Lower lobe of right lung (tissue), 2 donors: ENCODE results near the gene TEX14. TPM values are rescaled to one million over a fixed set of nuclear protein-coding genes. Genes with fewer than 3 reads are reported as not detected.

Experiments used
- ATAC-seq, 2 donors: fragments of 200-7000 bp; cut with Tn5 transposase; one replicate each; pipeline ENCODE4 v1.9.1; 2020 to 2022; ENCODE audit warnings: mild to moderate bottlenecking in 2 of 2, moderate library complexity in 2 of 2
- DNase-seq: peaks from one replicate; pipeline ENCODE4 v3.0.0-alpha.2; 2020
- H3K27ac ChIP-seq: fragments of 200-600 bp; one replicate; pipeline ENCODE4 v1.8.0; 2022
- H3K27me3 ChIP-seq: fragments of 200-600 bp; one replicate; pipeline ENCODE4 v1.8.0; 2022; ENCODE audit warnings: low read depth
- H3K36me3 ChIP-seq: fragments of 200-600 bp; one replicate; pipeline ENCODE4 v1.8.0; 2022; ENCODE audit warnings: mild to moderate bottlenecking
- H3K4me1 ChIP-seq: fragments of 200-600 bp; one replicate; pipeline ENCODE4 v1.8.0; 2022
- H3K4me3 ChIP-seq: fragments of 200-600 bp; one replicate; pipeline ENCODE4 v1.8.0; 2022; ENCODE audit warnings: mild to moderate bottlenecking
- H3K9me3 ChIP-seq: fragments of 200-600 bp; one replicate; pipeline ENCODE4 v1.8.0; 2022
- intact Hi-C: fragments of 100-400 bp; cut with DNase I; formaldehyde crosslinking; loops from one replicate; pipeline ENCODE4 v1.11.0; 2022
- total RNA-seq: library from RNA; stranded (reverse); fragmentation: NEBNext Ultra II Directional; extraction: Animal tissue kit (Norgen Biotek cat#: 25700); gene quantifications from one replicate; pipeline ENCODE4 v1.2.1, GENCODE V29; 2021
- TF ChIP-seq, protein P1 (sequence below): fragments of 200-600 bp; IDR thresholded peaks from one replicate; pipeline ENCODE4 v1.8.0; 2022; ENCODE audit warnings: antibody characterized with exemption, mild to moderate bottlenecking
- donor health status: DM: no; HTN: yes; CAD: no; lungs with severe emphysema.

Gene TEX14
- total RNA-seq, 1 donor from 2014 or later = 6.8 TPM

GRCh38 chr17:58520843-58521430 lies 170.9 kb downstream of the TEX14 start:
- intact Hi-C loops = no loop called here
- H3K4me3 ChIP-seq = no peak overlapping the region
- H3K27ac ChIP-seq = no peak overlapping the region
- peaks cover 13% of the 10 kb centered on the region for H3K36me3 ChIP-seq
- DNase-seq (no peak), ATAC-seq (no peak)
- peaks cover 41% of the 10 kb centered on the region for H3K4me1 ChIP-seq
- H3K9me3 ChIP-seq = no peaks in the 10 kb centered on the region
- TF ChIP-seq, protein P1, sequence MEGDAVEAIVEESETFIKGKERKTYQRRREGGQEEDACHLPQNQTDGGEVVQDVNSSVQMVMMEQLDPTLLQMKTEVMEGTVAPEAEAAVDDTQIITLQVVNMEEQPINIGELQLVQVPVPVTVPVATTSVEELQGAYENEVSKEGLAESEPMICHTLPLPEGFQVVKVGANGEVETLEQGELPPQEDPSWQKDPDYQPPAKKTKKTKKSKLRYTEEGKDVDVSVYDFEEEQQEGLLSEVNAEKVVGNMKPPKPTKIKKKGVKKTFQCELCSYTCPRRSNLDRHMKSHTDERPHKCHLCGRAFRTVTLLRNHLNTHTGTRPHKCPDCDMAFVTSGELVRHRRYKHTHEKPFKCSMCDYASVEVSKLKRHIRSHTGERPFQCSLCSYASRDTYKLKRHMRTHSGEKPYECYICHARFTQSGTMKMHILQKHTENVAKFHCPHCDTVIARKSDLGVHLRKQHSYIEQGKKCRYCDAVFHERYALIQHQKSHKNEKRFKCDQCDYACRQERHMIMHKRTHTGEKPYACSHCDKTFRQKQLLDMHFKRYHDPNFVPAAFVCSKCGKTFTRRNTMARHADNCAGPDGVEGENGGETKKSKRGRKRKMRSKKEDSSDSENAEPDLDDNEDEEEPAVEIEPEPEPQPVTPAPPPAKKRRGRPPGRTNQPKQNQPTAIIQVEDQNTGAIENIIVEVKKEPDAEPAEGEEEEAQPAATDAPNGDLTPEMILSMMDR = peak; percentile 20
- H3K27me3 ChIP-seq = no peaks in the 10 kb centered on the region

DNA sequence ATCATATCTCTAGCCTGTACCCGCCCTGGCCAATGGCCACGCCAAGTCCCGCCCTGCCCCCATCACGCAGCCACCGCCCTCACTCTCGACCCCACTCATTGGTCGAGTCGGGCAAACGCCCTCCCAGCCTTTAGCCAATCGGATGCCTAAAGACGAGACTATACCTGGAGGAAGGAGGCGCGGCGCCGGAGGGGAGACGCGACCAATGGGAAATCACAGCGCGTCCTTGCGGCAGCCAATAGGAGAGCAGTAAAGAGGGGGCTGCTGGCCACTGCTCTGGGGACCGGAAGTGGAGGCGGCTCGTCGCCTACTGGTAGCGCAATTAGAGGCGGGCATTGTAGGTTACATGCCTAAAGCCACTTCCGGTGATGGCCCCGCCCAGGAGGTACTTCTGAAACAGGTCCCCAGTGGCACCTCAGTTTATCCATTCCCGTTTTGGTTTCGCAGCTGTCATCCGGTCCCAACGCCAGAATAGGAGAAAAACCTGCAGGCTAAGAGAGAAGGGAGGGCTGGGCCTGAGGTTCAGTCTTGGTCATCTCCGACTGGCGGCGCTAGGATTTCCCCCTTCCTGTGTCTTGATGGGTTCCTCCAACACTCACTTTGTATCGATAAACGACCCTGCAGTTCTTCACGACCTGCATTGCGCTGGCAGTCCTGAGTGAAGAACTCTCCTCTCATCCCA lies 173.8 kb downstream of the TEX14 start:
- Histone ChIP-seq H3K9me3 (no peaks in the 10 kb centered on the region), H3K4me1 (peaks cover 48% of the 10 kb centered on the region), H3K4me3 (peak overlapping the region; percentile 86), H3K27me3 (no peaks in the 10 kb centered on the region), H3K36me3 (peaks cover 13% of the 10 kb centered on the region), H3K27ac (peak overlapping the region; percentile 99)
- DNase-seq = peak; percentile 100
- intact Hi-C loops = no loop called here
- peak; percentile 93 to 95 for ATAC-seq
- TF ChIP-seq, protein P1 = no peak

- Histone ChIP-seq H3K4me3 (peak overlapping the region; percentile 86), H3K9me3 (no peaks in the 10 kb centered on the region), H3K36me3 (peaks cover 17% of the 10 kb centered on the region), H3K4me1 (peaks cover 50% of the 10 kb centered on the region), H3K27me3 (no peaks in the 10 kb centered on the region), H3K27ac (peak overlapping the region; percentile 99)
- TF ChIP-seq, protein P1 = no peak
- DNase-seq (no peak), ATAC-seq (peak; percentile 64 to 68)
- intact Hi-C loops = no loop called here
Observed at GRCh38 chr17:58517378-58517927, 174.4 kb downstream of the TEX14 start.

DNA sequence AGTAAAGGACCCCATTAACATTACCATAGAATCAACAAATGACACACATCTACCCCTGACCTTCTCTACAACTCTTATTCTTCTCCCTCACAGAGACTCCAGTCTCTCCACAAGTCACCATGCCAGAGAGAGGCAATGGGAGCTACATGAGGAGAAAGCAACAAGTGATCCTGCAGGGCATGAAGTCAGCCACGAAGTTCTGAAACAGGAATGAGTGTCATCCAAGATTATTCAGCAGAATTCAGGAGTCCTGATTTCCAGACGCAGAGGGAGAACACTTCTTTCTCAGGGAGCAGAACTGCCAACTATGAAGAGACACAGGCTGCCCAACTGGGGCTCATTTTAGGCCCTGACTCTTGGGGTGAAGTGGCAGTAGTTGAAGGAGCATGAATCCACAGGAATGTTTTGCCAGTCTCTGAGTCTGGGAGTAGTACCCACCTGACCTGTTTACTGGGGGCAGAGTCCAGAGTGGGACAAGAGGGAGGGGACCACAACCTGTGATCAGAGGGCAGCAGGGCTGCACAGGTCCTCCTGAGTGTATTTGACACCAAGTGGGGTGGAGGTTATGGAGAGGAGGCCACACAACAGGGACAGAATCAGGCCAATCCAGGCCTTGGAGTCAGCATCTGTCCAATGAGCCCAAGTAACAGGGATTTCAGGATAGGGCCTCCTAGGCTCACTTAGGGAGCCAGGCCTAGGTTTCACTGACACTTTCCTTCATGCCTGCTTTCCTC lies 175.0 kb downstream of the TEX14 start:
- TF ChIP-seq, protein P1 = no peak
- intact Hi-C loops = no loop called here
- DNase-seq (no peak), ATAC-seq (no peak)
- H3K27ac ChIP-seq = peak overlapping the region; percentile 99
- H3K4me1 ChIP-seq = peaks cover 50% of the 10 kb centered on the region
- H3K4me3 ChIP-seq = peak overlapping the region; percentile 86
- peaks cover 22% of the 10 kb centered on the region for H3K36me3 ChIP-seq
- no peaks in the 10 kb centered on the region for H3K9me3 ChIP-seq
- H3K27me3 ChIP-seq = no peaks in the 10 kb centered on the region

DNA sequence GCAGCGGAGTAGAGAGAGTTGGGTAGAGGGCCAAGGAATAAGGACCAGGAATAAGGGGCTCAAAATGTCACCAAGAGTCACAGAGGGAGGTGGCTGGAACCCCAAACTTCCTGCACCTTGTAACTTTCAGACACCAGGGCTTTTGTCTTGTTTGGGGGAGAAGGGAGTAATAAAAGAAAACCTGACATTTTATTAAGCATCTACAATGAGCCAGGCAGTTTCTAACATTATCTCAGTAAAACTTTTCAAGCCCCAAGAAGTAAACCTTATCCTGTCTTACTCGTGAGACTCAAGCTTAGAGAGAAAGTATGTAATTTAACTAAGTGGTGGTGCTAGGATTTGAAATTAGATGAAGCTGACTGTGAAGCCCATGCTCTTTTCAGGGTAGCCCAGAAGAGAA lies 176.6 kb downstream of the TEX14 start:
- DNase-seq (no peak), ATAC-seq (no peak)
- peak overlapping the region; percentile 79 for H3K4me3 ChIP-seq
- H3K27ac ChIP-seq = peak overlapping the region; percentile 68
- TF ChIP-seq, protein P1 = no peak
- H3K9me3 ChIP-seq = no peaks in the 10 kb centered on the region
- peaks cover 34% of the 10 kb centered on the region for H3K36me3 ChIP-seq
- H3K27me3 ChIP-seq = no peaks in the 10 kb centered on the region
- H3K4me1 ChIP-seq = peaks cover 50% of the 10 kb centered on the region
- intact Hi-C loops = no loop called here
